ENCODE data around the gene TBX10. TPM values are rescaled to one million over a fixed set of nuclear protein-coding genes. Genes with fewer than 3 reads are reported as not detected.

The TBX10 gene
- total and polyA plus RNA-seq, 2 donors (not counting 3 experiments of a cell fraction or from before 2014, with no cell fraction given), result not detected

GRCh38 chr11:67632175-67632981 is 7.2 kb downstream of the TBX10 start:
- H3K79me2 ChIP-seq (ENCODE audit: control insufficient read depth, insufficient read depth, low read length), result no peaks in the 10 kb centered on the region
- H3K27ac ChIP-seq (ENCODE audit: insufficient read depth, low read depth, low read length), result no peak overlapping the region
- DNase-seq (ENCODE audit: low read depth, low spot score) (no peak), FAIRE-seq (no peak)
- intact Hi-C loops (cut with micrococcal nuclease) (no loop called here), dilution Hi-C loops (cut with MboI; ENCODE audit: extremely low pct_ligation_motif_present, low sequenced_read_pairs) (no loop called here)
- H3K9me1 ChIP-seq (replicated peaks; ENCODE audit: control insufficient read depth, extremely low read depth, insufficient read depth, low read length), result no peaks in the 10 kb centered on the region
- TF ChIP-seq POLR2AphosphoS5 (IDR thresholded peaks at IDR 0.05; ENCODE audit: insufficient read depth, low read depth, low read length) (no peak), FOS (IDR thresholded peaks at IDR 0.05; ENCODE audit: borderline replicate concordance, insufficient read depth, low read length) (no peak), GATA2 (IDR thresholded peaks at IDR 0.05; ENCODE audit: insufficient read depth, insufficient read length, low read depth, low read length) (no peak), JUN (IDR thresholded peaks at IDR 0.05; ENCODE audit: borderline replicate concordance, insufficient read depth, insufficient read length, low read depth) (no peak), CTCF (IDR thresholded peaks at IDR 0.05; ENCODE audit: extremely low read depth in 1 of 2, insufficient read depth in 1 of 2, low read depth in 1 of 2, low read length in 2 of 2) (no peak), POLR2A (IDR thresholded peaks at IDR 0.05; ENCODE audit: low read depth, low read length) (no peak), MAX (IDR thresholded peaks at IDR 0.05; ENCODE audit: insufficient read depth, insufficient read length) (no peak), EZH2 (IDR thresholded peaks at IDR 0.05; ENCODE audit: borderline replicate concordance, low read depth, low read length, severe bottlenecking) (no peak), MYC (IDR thresholded peaks at IDR 0.05; ENCODE audit: low read depth, low read length) (no peak)
- H3K9me3 ChIP-seq (replicated peaks; ENCODE audit: control insufficient read depth, insufficient read depth, low read length), result no peaks in the 10 kb centered on the region
- BruUV-seq (replicated peaks), result no TSS peak
- CTCF ChIA-PET, result interaction anchor here (6.6 kb wide), 1 partner anchor 26 kb away, joined by 92 read pairs; no protein-coding TSS in a partner anchor
- no peak overlapping the region for H3K4me2 ChIP-seq (ENCODE audit: insufficient read depth, low read length)
- POLR2A ChIA-PET, result no interaction called here
- no peak overlapping the region for H2AFZ ChIP-seq (ENCODE audit: low read depth, low read length)
- no peak overlapping the region for H3K4me3 ChIP-seq (replicated peaks in 1 of 3; ENCODE audit: insufficient read depth in 1 of 3, low read depth in 1 of 3, low read length in 3 of 3)
- no peaks in the 10 kb centered on the region for H3K36me3 ChIP-seq (ENCODE audit: control insufficient read depth in 2 of 2, extremely low read depth in 1 of 2, insufficient read depth in 2 of 2, low read length in 2 of 2)
- H3K9ac ChIP-seq (replicated peaks; ENCODE audit: extremely low read depth, insufficient read depth, low read length), result no peak overlapping the region
- H4K20me1 ChIP-seq (replicated peaks; ENCODE audit: control insufficient read depth, extremely low read depth, insufficient read depth, low read length), result no peaks in the 10 kb centered on the region
- no peaks in the 10 kb centered on the region for H3K27me3 ChIP-seq (ENCODE audit: control insufficient read depth in 2 of 2, insufficient read depth in 2 of 2, low read length in 2 of 2)
- peaks cover 4% of the 10 kb centered on the region for H3K4me1 ChIP-seq (ENCODE audit: control insufficient read depth, extremely low read depth, insufficient read depth, low read length)
